ENCODE results near the gene MRPL34.
"Not testable (repeated sequence)": the region's sequence is repeated elsewhere in the genome, so short reads cannot be mapped to it uniquely, and the experiment has no call there.

Gene MRPL34

DNA sequence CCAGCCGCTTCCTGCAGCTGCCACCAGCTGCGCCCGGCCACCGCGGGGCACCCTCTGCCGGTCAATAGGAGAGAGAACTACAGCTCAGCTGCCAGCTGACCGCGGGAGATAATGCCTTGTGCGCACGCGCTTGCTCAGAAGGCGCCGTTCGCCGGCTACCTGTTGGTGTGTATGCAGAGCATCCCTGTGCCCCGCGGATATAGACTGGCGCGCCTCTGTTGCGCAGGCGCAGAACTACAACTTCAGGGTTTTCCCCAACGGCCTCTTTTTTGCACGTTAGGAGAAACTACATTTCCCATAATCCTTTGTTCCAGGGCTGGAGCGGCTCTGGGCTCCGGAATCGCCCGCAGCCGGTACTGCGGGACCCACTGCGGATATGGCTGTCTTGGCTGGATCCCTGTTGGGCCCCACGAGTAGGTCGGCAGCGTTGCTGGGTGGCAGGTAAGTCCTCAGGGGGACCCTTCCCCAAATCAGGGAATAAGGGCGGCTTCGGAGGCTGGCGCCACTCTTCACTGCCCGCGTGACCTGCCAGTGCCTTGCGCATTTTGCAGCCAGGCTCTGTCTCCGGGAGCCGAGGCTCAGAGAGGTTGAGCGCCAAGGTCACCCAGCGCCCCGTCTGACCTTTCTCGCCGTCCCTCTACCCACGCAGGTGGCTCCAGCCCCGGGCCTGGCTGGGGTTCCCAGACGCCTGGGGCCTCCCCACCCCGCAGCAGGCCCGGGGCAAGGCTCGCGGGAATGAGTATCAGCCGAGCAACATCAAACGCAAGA, at the start of gene MRPL34:
Gene MRPL34 (plus strand): TSS at position 356 of the 768 bp plus-strand sequence. CDS start 21 bp downstream, at position 377.
- DNase-seq (ENCODE audit: low read depth), result peak; percentile 89

DNA sequence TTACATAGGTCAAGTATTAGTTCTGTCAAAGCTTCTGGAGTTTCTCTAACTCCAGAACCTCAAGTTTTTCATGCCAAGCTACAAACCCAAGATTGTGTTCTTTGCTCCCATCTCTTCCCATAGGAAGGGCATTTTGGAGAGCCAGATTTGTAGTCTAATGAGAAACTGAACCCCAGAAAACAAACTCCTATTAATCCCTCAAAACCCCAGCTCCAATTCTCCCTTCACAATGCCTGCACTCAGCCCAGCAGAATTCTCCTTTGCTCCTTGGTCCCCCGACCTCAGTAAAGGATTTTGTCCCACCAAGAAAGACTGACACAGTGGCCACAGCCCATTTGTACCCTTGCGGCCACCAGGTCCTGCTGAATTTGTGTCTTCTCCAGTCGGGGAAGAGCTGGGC, 49.5 kb upstream of the MRPL34 start:
- DNase-seq (ENCODE audit: low read depth), result no peak

DNA sequence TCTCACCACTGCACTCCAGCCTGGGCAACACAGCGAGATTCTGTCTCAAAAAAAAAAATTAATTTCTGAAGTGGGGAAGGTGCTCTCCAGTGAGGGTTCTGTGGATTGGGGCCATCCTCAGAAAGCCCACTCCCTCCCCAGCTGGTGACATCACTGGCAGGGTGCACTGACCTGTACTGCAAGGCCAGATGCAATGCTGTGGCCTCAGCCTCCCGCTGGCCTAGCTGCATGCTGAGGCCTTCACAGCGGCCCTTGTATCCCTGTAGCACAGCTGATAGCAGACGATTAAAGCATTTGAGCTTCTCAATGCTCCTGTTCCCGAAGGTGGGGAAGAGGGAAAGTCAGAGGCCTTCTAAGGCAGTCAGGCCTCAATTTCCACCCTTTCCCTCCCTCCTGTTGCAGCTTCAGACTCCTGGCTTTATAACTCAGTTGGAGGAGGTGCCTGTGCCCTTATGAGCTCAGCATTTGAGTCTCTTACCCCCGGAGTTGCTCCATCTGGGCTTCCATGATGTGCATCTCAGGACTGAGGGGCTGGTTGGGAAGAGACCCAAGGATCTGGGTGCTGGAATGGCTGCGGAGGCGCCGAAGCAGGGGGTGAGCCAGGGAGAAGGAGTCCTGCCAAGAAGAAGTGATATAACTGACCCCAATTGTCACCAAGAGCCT, 46.4 kb upstream of the MRPL34 start:
- no peak for DNase-seq (ENCODE audit: low read depth)

DNA sequence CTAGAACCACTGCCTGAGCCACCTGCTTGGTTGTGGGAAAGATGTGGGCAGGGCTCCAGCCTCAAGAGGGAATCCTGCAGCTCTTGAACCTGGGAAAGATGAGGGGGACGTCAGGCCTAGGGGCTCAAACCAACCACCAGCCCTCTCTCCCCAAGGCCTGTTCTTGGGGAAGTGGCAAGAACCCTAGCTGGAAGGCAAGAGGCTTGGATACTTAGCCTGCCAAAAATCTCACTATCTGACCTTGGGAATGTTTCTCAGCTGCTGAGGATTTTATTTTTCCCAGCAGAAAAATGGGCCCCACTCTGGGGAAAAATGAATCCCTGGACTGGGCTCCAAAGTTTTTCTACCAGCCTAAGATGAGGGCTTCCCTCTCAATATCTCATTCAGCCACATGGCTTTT, 45.7 kb upstream of the MRPL34 start:
- no peak for DNase-seq (ENCODE audit: low read depth)

DNA sequence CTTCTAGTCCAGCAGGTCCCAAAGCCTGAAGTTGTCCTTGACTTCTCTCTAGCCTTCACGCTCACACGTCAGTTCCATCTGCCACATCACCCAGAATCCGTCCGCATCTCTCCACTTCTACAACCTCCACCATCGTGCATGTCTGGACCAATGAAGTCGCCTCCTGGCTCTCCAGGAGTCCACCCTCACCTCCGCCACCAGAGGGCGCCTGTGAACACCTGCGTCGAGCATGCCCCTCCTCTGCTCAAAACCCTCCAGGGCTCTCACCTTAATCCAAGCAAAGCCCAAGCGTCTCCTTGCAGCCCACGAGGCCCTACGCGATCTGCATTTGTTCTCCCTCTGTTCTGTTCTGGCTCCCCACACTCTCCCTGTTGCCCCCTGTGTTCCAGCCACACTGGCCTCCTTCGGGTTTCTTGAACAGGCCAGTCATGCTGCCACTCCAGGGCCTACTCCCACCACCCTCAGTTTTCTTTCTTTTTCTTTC, 44.8 kb upstream of the MRPL34 start:
- DNase-seq (ENCODE audit: low read depth), result peak; percentile 85

DNA sequence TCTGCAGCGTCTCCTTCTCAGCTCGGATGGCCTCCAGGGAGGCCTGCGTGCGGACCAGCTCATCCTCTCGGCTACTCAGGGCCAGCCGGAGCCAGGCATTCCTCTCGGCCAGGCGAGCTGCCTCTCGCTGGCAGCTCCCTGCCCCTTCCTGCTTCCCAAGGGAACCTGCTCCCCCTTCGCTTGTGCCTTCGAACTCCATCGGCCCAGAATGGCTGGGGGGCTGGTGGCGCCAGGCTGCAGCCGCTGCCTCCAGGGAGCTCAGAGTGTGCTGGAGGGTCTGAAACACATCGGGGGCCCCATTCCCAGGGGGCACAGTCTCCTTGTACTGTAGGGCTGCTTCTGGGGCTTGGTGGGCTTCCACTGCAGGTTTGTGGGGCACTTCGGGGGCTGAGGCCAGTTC, 43.1 kb upstream of the MRPL34 start:
- DNase-seq (ENCODE audit: low read depth), result no peak

DNA sequence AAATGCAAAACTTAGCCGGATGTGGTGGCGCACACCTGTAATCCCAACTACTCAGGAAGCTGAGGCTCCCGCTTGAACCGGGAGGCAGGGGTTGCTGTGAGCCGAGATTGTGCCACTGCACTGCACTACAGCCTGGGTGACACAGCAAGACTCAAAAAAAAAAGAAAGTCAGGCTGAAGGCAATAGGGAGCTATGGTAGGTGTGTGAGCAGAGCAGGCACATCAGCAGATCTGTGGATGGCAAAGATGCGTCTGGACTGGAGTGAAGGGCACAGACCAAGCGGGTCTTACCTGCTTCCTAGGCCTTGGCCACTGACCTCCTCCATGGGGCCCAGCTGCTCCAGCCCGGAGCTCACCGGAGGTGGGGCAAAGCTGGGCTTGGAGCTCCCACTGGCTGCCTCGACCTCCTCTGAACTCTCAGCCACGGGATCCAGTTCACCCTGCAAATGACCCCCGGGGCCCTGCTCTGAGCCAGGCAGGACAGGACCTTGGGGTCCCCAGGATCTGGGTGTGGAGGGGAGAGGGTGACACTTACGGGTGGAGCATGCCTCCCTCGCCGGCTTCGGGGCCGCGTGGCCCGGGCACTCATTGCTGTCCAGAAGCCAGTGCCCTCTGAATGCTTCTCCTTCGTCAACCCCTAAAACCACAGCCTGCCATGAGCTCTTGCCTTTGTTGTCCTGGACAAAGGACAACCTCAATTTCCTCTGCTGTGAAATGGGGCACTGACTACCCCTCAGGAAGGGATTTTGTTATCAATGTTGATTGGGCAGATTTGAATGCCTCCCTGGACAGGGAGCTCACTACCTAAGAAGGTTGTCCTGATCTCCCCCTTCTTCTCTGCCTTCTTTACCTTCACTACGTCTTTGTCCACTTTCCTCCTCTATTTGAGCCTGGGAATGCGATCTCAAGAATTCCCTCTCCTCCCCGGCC, 41.7 kb upstream of the MRPL34 start:
- DNase-seq (ENCODE audit: low read depth), result no peak

DNA sequence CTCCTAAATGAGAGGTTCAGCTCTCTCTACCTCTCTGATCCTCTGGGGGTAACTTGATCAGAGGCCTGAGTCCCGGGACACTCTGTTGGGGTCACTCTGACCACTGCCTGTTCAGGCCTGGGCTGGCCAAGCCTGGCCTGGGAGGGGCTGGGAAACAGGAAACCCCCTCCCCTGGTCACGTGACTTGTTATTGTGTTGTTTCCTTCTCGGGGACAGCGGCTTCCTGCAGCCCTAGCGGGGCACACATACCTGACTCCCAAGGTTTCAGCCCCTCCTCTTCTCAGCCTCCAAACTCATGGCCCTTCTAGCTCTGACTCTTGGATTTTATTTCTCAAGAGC, 41.1 kb upstream of the MRPL34 start, which contains the start of gene USHBP1:
Gene USHBP1 (minus strand): TSS at position 105 of the 339 bp plus-strand sequence. CDS start 446 bp downstream, outside the sequence.
- no peak for DNase-seq (ENCODE audit: low read depth)

DNA sequence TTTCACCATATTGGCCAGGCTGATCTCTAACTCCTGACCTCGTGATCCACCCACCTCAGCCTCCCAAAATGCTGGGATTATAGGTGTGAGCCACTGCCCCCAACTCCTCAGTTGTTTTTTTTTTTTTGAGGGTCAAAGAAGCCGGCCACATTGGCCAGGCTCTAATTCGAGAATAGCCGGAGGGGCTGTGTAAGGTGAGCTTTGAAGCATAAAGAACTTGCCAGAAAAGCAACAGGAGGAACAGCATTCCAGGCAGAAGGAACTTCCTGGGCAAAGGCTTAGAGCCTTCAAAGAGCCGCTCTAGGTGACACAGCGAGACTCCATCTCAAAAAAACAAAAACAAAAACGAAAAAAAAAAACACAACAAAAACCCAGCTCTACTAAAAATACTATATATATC, 39.6 kb upstream of the MRPL34 start:
- DNase-seq (ENCODE audit: low read depth), result no peak

DNA sequence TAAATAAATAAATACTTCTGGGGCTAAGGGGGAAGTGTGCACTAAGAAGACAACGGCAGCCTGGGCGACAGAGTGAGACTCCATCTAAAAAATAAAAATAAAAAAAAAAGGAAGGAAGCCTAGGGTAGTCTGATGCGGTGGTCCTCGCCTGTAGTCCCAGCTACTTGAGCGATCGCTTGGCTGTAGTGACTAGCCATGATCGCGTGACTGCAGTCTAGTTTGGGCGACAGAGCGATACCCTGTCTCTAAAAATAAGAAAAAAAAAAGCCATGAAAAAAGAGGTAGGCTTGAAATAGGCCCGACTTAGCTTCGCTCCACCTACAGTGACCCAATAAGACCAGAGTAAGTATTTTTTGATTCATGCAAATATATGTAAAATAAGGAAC, 39.1 kb upstream of the MRPL34 start:
- no peak for DNase-seq (ENCODE audit: low read depth)

DNA sequence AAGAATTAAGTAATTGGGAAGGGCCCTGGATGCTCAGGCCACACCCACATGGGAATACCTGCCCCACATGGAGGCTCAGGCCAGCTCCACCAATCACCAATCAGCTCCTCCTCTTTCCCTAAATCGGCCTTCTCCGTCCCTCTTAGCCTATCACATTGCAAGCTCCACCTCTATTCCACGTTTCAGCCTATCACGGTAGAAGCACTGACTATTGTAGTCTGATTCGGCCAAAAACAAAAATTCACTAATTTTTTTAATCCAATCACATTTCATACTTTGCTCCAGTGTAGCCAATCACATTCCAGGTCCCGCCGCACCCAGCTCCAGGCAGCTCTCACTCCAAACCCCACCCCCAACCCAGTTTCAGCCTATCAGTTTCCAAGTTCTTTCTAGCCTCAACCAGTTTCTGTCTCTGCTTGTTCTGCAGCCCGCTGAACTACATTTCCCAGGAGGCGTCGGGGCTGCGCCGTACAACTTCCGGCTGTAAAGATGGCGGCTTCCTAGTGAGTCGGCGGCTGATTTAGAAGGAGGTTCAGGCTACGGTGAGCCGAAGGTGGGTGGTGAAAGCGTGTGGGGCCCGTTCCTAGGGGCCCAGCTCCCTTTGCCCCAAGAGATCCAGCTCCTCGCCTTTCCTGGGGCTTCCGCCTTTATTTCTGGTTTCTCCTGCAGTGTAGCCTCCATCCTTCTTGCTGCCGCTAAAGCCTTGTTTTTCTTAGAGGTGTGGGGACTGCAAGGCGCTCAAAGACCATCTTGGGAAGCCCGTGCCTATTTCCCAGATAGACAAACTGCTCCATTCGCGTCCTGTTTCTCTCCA, 38.5 kb upstream of the MRPL34 start, which contains the start of gene BABAM1:
Gene BABAM1 (plus strand): TSS at position 469 of the 814 bp plus-strand sequence. CDS start 1,364 bp downstream, outside the sequence.
- peak; percentile 86 for DNase-seq (ENCODE audit: low read depth)

DNA sequence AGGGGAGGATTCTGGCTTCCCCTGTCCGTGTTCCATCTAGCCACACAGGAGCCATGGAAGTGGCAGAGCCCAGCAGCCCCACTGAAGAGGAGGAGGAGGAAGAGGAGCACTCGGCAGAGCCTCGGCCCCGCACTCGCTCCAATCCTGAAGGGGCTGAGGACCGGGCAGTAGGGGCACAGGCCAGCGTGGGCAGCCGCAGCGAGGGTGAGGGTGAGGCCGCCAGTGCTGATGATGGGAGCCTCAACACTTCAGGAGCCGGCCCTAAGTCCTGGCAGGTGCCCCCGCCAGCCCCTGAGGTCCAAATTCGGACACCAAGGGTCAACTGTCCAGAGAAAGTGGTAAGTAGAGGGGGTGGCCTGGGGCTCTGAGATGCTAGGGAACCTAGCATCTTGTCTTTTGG, 36.9 kb upstream of the MRPL34 start:
- no peak for DNase-seq (ENCODE audit: low read depth)

DNA sequence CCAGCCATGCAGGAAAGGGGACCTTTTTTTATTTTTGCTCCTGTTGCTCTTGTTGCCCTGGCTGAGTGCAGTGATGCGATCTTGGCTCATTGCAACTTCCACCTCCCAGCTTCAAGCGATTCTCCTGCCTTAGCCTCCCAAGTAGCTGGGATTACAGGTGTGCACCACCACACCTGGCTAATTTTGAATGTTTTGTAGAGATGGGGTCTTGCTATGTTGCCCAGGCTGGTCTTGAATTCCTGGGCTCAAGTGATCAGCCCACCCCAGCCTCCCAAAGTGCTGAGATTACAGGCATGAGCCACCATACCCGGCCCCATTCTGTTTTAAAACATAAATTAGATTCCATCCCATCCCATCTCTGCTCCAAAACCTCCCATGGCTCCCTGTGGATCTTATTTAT, 30.8 kb upstream of the MRPL34 start:
- DNase-seq (ENCODE audit: low read depth), result not testable (repeated sequence)

DNA sequence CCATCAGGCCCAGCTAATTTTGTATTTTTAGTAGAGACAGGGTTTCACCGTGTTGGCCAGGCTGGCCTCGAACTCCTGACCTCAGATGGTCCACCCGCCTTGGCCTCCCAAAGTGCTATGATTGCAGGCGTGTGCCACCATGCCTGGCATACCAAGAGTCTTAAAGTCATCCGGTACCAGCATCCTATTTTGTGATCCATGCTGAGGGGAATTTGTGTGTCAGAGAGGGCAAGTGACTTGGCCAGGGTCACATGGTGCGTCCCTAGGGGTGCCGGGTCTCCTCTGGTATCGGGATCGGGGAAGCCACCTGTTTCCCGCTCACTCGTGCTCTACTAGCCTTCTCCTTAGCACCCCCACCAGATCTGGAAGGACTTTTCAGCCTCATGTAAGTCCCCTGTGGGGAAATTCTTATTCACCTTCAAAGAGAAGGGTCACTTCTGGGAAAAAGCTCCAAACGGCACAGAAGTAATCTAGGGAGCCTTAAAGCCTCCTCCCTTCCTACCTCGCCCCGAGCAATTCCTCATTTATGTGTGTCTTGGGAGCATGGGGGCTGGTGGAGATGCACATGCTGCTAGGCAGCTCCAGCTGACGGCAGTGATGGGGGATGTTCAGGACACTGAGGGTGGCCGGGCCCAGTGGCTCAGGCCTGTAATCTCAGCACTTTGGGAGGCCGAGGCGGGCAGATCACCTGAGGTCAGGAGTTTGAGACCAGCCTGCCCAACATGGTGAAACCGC, 30.1 kb upstream of the MRPL34 start:
- DNase-seq (ENCODE audit: low read depth), result no peak

DNA sequence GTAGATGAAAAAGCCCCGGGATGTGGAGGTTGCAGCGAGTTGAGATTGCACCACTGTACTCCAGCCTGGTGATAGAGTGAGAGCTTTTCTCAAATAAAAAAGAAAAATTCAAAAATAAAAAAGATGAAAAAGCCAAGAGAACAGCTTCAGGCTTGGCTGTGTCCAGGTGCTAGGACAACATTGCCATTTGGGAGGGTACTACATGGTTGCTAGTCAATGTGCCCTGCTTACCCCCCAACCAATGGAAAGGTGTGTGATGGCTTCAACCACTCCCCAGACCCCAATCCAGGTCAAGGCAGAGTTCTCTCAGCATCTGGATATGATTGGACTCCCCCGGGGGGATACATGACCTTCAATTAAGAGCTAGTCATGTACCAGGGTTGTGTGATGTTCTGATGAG, 26.2 kb upstream of the MRPL34 start:
- DNase-seq (ENCODE audit: low read depth), result no peak

DNA sequence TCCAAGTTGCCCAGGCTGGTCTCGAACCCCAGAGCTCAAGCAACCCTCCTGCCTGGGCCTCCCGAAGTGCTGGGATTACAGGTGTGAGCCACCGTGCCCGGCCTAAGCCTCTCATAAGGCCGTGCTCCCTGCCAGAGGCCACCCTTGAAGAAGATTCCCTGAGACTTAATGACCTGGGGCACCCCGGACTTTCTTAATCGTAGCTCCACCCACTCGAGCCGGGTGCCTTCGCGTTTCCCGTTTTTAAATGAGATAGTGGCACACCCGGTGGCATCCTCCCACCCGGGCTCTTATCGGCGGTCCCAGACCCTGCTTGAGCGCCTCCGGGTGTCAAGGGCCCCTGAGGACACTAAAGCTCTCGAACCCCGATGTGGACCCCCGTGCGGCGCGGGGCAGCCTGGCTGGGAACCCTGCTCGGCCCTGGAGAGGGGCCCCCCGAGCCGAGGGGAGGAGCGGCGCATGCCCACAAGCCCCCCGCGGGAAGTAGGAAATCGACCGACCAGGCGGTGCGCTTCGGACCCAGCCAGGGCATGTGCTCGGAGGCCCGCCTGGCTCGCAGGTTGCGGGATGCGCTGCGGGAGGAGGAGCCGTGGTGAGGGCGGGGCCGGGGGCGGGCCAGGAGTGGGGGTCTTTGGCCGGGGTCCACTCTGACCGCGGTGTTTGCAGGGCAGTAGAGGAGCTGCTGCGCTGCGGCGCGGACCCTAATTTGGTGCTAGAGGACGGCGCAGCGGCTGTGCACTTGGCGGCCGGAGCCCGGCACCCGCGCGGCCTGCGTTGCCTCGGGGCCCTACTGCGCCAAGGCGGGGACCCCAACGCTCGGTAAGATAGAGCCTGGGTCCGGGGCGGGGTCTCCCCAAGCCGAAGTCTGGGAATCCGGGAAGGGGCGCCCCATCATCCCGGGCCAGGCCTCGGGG, 24.0 kb upstream of the MRPL34 start, which contains the start of gene ANKLE1:
Gene ANKLE1 (plus strand): TSS at position 511 of the 914 bp plus-strand sequence. CDS start 20 bp downstream, at position 531.
- DNase-seq (ENCODE audit: low read depth), result no peak

DNA sequence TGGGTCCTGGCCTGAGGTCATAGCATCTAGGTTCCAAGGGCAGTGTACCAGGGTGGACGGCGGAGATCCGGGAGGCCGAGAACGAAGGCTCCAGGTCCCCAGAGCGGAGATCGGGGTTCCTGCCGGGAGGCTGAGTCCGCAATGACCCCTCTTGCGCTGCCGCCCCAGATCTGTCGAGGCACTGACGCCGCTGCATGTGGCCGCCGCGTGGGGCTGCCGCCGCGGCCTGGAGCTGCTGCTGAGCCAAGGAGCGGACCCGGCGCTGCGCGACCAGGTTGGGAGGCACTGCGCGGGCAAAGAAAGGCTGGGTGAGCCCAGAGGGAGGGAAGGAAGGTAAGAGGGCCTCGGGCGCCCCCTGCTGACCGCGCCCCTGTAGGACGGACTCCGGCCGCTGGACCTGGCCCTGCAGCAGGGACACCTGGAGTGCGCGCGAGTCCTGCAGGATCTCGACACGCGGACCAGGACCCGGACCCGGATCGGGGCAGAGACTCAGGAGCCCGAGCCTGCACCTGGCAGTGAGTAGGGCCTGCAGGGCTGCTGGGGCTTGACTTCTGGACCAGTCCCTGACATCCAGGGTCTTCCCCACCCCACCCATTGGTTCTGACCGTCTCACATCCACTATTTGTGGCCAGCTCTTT, 23.1 kb upstream of the MRPL34 start:
- peak; percentile 65 for DNase-seq (ENCODE audit: low read depth)

DNA sequence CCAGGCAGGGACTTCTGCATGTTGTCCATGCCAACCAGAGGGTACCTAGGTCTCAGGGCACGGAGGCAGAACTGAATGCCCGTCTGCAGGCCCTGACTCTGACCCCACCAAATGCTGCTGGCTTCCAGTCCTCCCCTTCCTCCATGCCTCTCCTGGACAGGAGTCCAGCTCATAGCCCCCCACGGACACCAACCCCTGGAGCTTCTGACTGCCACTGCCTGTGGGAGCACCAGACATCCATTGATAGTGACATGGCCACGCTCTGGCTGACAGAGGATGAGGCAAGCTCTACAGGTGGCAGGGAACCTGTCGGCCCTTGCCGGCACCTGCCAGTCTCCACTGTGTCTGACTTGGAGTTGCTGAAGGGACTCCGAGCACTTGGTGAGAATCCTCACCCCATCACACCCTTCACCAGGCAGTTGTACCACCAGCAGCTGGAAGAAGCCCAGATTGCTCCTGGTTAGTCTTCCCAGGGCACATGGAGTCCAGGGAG, 22.1 kb upstream of the MRPL34 start:
- DNase-seq (ENCODE audit: low read depth), result no peak
